Heart left ventricle (tissue), 13 donors: ENCODE data around the gene CA7.

Experiments used
- CTCF ChIP-seq, 12 donors: fragments of 200-600 bp; sonication (generic) in 4 of 12; IDR thresholded peaks; one replicate each; pipeline versions ENCODE4 v1.5.0 to v1.8.0; 2018 to 2022; ENCODE audit warnings: antibody characterized with exemption in 12 of 12, mild to moderate bottlenecking in 5 of 12
- POLR2A ChIP-seq, 2 donors: fragments of 450-650 bp; IDR thresholded peaks; one replicate each; pipeline ENCODE4 v1.6.1; 2017; ENCODE audit warnings: antibody characterized with exemption in 2 of 2, mild to moderate bottlenecking in 2 of 2, moderate library complexity in 2 of 2
- donor health status: ischemic (EF 13 %, LVEDD 7.1; RV severe dilation, severe dysfunction).
- donor health status: DM: no; HTN: yes; CAD: no.
- donor health status: DM: no; HTN: no; CAD: no.
- donor health status: ischemic (EF 25% LVEDD 6.9; RV normal size, moderate dysfunction).
- donor health status: ischemic (EF 25% LVEDD 5.7; RV mildly dilated, moderate dysfunction).
- donor health status: ischemic (EF 35%, LVEDD 5.7; RV mildly dilated, moderate dysfunction).
- donor health status: nonischemic (EF 11% LVEDD 7.7; RV severe dilation, severe dysfunction).
- donor health status: DM: yes; HTN: yes; CAD: no.
- donor health status: PGD.
- donor health status: ischemic (EF 29% LVEDD 5.4; RV normal size, mild dysfunction).
- donor health status: nonischemic (EF 23%, LVEDD 6.1; RV moderate dilation, normal function).

- TF ChIP-seq CTCF (IDR thresholded peaks at IDR 0.05) (no peak), POLR2A (IDR thresholded peaks at IDR 0.05) (no peak)
Measured at GRCh38 chr16:66858740-66859396, 14.7 kb downstream of the CA7 start.
